IMR-90 (cell line): ENCODE results near the gene FAM229A. TPM values are rescaled to one million over a fixed set of nuclear protein-coding genes. Genes with fewer than 3 reads are reported as not detected.

Experiments used
- ATAC-seq: fragments of 200-7000 bp; cut with Tn5 transposase; 2 replicates; pipeline ENCODE4 v1.9.1; 2020; ENCODE audit warnings: low read depth, mild to moderate bottlenecking, moderate library complexity
- BruUV-seq: library from RNA; stranded (reverse); fragments of 400-500 nt; replicated peaks from 2 replicates; lab custom pipeline; 2021; lab: Mats Ljungman, UMichigan
- CTCF ChIA-PET: fragments of 300-600 bp; formaldehyde crosslinking; extraction: SDS; loops from one replicate; lab custom pipeline; 2021; ENCODE audit warnings: antibody characterized with exemption; lab: Yijun Ruan, JAX
- POLR2A ChIA-PET: fragments of 300-600 bp; sonication (Branson Sonifier 250); formaldehyde crosslinking; loops from one replicate; lab custom pipeline; 2022; ENCODE audit warnings: antibody characterized with exemption; ENCODE audit not compliant: unreplicated experiment; lab: Charles Lee
- DNase-seq: peaks from one replicate; pipeline ENCODE4 v3.0.0; 2013
- H2AFZ ChIP-seq: replicated peaks from 2 replicates; pipeline ENCODE3; 2013; ENCODE audit warnings: low read length, mild to moderate bottlenecking; ENCODE audit not compliant: poor library complexity
- H2AK5ac ChIP-seq: 2 replicates; pipeline ENCODE4 v1.6.1; 2013; ENCODE audit warnings: low read depth, low read length, inconsistent platforms
- H2AK9ac ChIP-seq: replicated peaks from 2 replicates; pipeline ENCODE3; 2013; ENCODE audit warnings: mild to moderate bottlenecking, low read depth, low read length, moderate library complexity; ENCODE audit not compliant: poor library complexity
- H2BK120ac ChIP-seq: 2 replicates; pipeline ENCODE4 v1.6.1; 2013; ENCODE audit warnings: low read depth, low read length, inconsistent platforms
- H2BK15ac ChIP-seq: 3 replicates; pipeline ENCODE4 v1.6.1; 2013; ENCODE audit warnings: low read depth, low read length, inconsistent platforms
- H2BK20ac ChIP-seq: 2 replicates; pipeline ENCODE4 v1.6.1; 2013; ENCODE audit warnings: low read depth, mild to moderate bottlenecking, inconsistent platforms, low read length, moderate library complexity
- H2BK5ac ChIP-seq: 2 replicates; pipeline ENCODE4 v1.6.1; 2013; ENCODE audit warnings: mild to moderate bottlenecking, low read depth, low read length, inconsistent platforms; ENCODE audit not compliant: poor library complexity, severe bottlenecking
- H3K14ac ChIP-seq: replicated peaks from 2 replicates; pipeline ENCODE4 v1.6.1; 2013; ENCODE audit warnings: low read depth, low read length, inconsistent platforms
- H3K18ac ChIP-seq: 2 replicates; pipeline ENCODE4 v1.6.1; 2013; ENCODE audit warnings: low read depth, low read length, control low read depth
- H3K23ac ChIP-seq: 2 replicates; pipeline ENCODE4 v1.6.1; 2013; ENCODE audit warnings: low read depth, low read length, inconsistent platforms
- H3K27ac ChIP-seq: 2 replicates; pipeline ENCODE4 v1.5.1; 2013; ENCODE audit warnings: mild to moderate bottlenecking, control low read depth, low read length; ENCODE audit not compliant: insufficient read depth
- H3K27me3 ChIP-seq: 2 replicates; pipeline ENCODE4 v1.6.1; 2013; ENCODE audit warnings: low read length; ENCODE audit not compliant: control insufficient read depth, insufficient read depth
- H3K36me3 ChIP-seq: 2 replicates; pipeline ENCODE4 v1.6.1; 2013; ENCODE audit warnings: low read length, mixed read lengths; ENCODE audit not compliant: control insufficient read depth, insufficient read depth
- H3K4ac ChIP-seq: 2 replicates; pipeline ENCODE4 v1.6.1; 2013; ENCODE audit warnings: low read depth, low read length, inconsistent platforms
- H3K4me1 ChIP-seq: 2 replicates; pipeline ENCODE4 v1.6.1; 2013; ENCODE audit warnings: low read length, mixed read lengths; ENCODE audit not compliant: control insufficient read depth, insufficient read depth
- H3K4me2 ChIP-seq: 2 replicates; pipeline ENCODE4 v1.6.1; 2013; ENCODE audit warnings: low read depth, mild to moderate bottlenecking, control low read depth, low read length, moderate library complexity
- H3K4me3 ChIP-seq: 2 replicates; pipeline ENCODE4 v1.5.1; 2013; ENCODE audit warnings: low read depth, mild to moderate bottlenecking, control low read depth, low read length, moderate library complexity; ENCODE audit not compliant: insufficient read depth
- H3K56ac ChIP-seq: 2 replicates; pipeline ENCODE4 v1.6.1; 2013; ENCODE audit warnings: low read length, inconsistent platforms; ENCODE audit not compliant: insufficient read depth; ENCODE audit errors: extremely low read depth
- H3K79me1 ChIP-seq, 2 experiments: 2 replicates each; pipeline ENCODE4 v1.6.1; 2013; ENCODE audit warnings: low read length in 2 of 2, inconsistent platforms in 1 of 2, low read depth in 1 of 2
- H3K9ac ChIP-seq: 2 replicates; pipeline ENCODE4 v1.6.1; 2013; ENCODE audit warnings: low read depth, low read length, control low read depth
- H3K9me1 ChIP-seq: 2 replicates; pipeline ENCODE4 v1.6.1; 2013; ENCODE audit warnings: low read length, inconsistent platforms; ENCODE audit not compliant: insufficient read depth
- H3K9me3 ChIP-seq: 2 replicates; pipeline ENCODE4 v1.6.1; 2013; ENCODE audit warnings: low read length; ENCODE audit not compliant: control insufficient read depth, insufficient read depth
- H4K20me1 ChIP-seq: 2 replicates; pipeline ENCODE4 v1.6.1; 2013; ENCODE audit warnings: low read length, inconsistent platforms; ENCODE audit not compliant: insufficient read depth
- H4K5ac ChIP-seq: 2 replicates; pipeline ENCODE4 v1.6.1; 2013; ENCODE audit warnings: mild to moderate bottlenecking, low read depth, low read length, control low read depth
- H4K8ac ChIP-seq, 2 experiments: 2 replicates each; pipeline ENCODE4 v1.6.1; 2013; ENCODE audit warnings: low read depth in 2 of 2, low read length in 2 of 2, control low read depth in 1 of 2, inconsistent platforms in 1 of 2
- H4K91ac ChIP-seq: 2 replicates; pipeline ENCODE4 v1.6.1; 2013; ENCODE audit warnings: low read depth, low read length, inconsistent platforms; ENCODE audit not compliant: insufficient read depth
- CEBPB ChIP-seq: IDR thresholded peaks from 2 replicates; pipeline ENCODE4 v1.6.1; 2012; ENCODE audit warnings: low read depth, low read length, improper control_type of control experiment
- MXI1 ChIP-seq: IDR thresholded peaks from 2 replicates; pipeline ENCODE4 v1.6.1; 2012; ENCODE audit warnings: low read depth, mild to moderate bottlenecking, low read length, moderate library complexity, borderline replicate concordance
- NFE2L2 ChIP-seq: fragments of 150-350 bp; IDR thresholded peaks from 2 replicates; pipeline ENCODE4 v1.6.1; 2016; ENCODE audit warnings: low read depth, mild to moderate bottlenecking, low read length
- RAD21 ChIP-seq: IDR thresholded peaks from 2 replicates; pipeline ENCODE4 v1.6.1; 2012; ENCODE audit warnings: low read length, improper control_type of control experiment
- RFX5 ChIP-seq: IDR thresholded peaks from 2 replicates; pipeline ENCODE4 v1.8.0; 2012; ENCODE audit warnings: low read depth, mild to moderate bottlenecking, low read length, moderate library complexity
- WGBS, 2 experiments: methylation state at CpG; one replicate each; pipeline versions ENCODE4 v1.1.5 to v1.1.7; 2013; ENCODE audit warnings: missing lambda C conversion rate in 2 of 2; ENCODE audit not compliant: insufficient read length in 1 of 2; ENCODE audit errors: extremely low coverage in 2 of 2; 5-methylcytosine and 5-hydroxymethylcytosine counted together
- dilution Hi-C: fragments of 300-500 bp; cut with HindIII; formaldehyde crosslinking; loops from one replicate; pipeline ENCODE4 v1.14.3; 2018; ENCODE audit warnings: low sequenced_read_pairs; ENCODE audit not compliant: unreplicated experiment
- in situ Hi-C: fragments of 300-500 bp; cut with MboI; formaldehyde crosslinking; loops from 3 replicates; pipeline ENCODE4 v1.14.3; 2019; ENCODE audit warnings: low sequenced_read_pairs, inconsistent platforms, mixed read lengths
- intact Hi-C: fragments of 100-400 bp; cut with micrococcal nuclease; formaldehyde crosslinking; loops from 2 replicates; pipeline ENCODE4 v1.10.0; 2022
- polyA plus RNA-seq, 3 experiments: library from polyadenylated mRNA; depleted of rRNA; stranded (reverse); fragments of >200 nt; gene quantifications; 2 replicates each; pipeline ENCODE4 v1.2.3, GENCODE V29; 2012; ENCODE audit warnings: low replicate concordance in 1 of 3
- total RNA-seq: library from RNA; depleted of rRNA; stranded (reverse); fragments of >200 nt; gene quantifications from 2 replicates; pipeline ENCODE4 v1.2.3, GENCODE V29; 2012

The FAM229A gene
- total and polyA plus RNA-seq, 2 of the 4 experiments (the other 2 are of a cell fraction), result 0.36 to 4.3 TPM

DNA sequence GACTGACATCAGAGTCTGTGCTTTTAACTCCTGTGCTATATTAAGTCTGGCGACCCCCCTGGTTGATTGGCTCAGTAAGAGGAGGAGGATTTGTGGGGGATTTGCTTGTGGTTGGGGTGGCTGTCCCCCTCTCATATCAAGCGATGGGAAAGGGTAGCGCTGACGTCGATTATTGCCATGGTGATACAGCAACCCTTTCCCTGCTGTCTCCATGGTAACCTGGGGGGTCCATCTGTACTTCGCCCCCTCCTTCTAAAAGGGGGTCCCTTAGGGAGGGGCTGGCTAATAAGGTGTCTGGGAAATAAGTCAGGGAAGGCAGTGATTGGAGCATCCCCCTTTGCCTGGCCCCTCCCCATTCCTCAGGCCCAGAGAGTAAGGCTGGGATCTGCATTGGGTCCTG is 4.7 kb downstream of the FAM229A start:
- ChIA-PET POLR2A (no interaction called here), CTCF (no interaction called here)
- DNase-seq (no peak), ATAC-seq (no peak)
- Histone ChIP-seq H4K20me1 (no peaks in the 10 kb centered on the region; the same call in 1 of the 2 replicates), H3K23ac (no peak overlapping the region), H3K27ac (no peak overlapping the region), H3K9ac (no peak overlapping the region), H2BK15ac (no peak overlapping the region), H3K4me2 (no peak overlapping the region), H3K56ac (no peak overlapping the region), H2BK5ac (no peak overlapping the region), H3K36me3 (peaks cover 6% of the 10 kb centered on the region; the same call in 1 of the 2 replicates), H2BK120ac (no peak overlapping the region), H4K91ac (no peak overlapping the region), H4K8ac (no peak overlapping the region), H3K4me3 (no peak overlapping the region), H3K9me3 (no peaks in the 10 kb centered on the region), H3K4ac (no peak overlapping the region), H3K9me1 (peaks cover 18% of the 10 kb centered on the region), H4K5ac (no peak overlapping the region), H3K18ac (no peak overlapping the region), H2AK9ac (no peak overlapping the region), H2AFZ (no peak overlapping the region), H3K79me1 (peaks cover 3 to 11% of the 10 kb centered on the region in 2 experiments; a peak in 3 of 4 replicates), H3K14ac (no peak overlapping the region), H2BK20ac (no peak overlapping the region), H3K4me1 (peaks cover 14% of the 10 kb centered on the region), H2AK5ac (no peak overlapping the region), H3K27me3 (no peaks in the 10 kb centered on the region)
- intact Hi-C loops (no loop called here), in situ Hi-C loops (no loop called here), dilution Hi-C loops (no loop called here)
- WGBS, 2 experiments, result no CpG with 5 or more reads among the region's 6 CpGs
- TF ChIP-seq RAD21, result no peak
- TF ChIP-seq NFE2L2, result no peak
- no peak for TF ChIP-seq RFX5
- TF ChIP-seq MXI1, result no peak
- no peak for TF ChIP-seq CEBPB
- BruUV-seq, result no TSS peak
